HCT116 (cell line): ENCODE results near the gene ZC3H12D. TPM values are rescaled to one million over a fixed set of nuclear protein-coding genes. Genes with fewer than 3 reads are reported as not detected.

Source experiments
- ATAC-seq: fragments of 200-7000 bp; cut with Tn5 transposase; 2 replicates; pipeline ENCODE4 v1.9.1; 2020; ENCODE audit warnings: mild to moderate bottlenecking, moderate library complexity
- BruUV-seq: library from RNA; stranded (reverse); fragments of 400-500 nt; replicated peaks from 2 replicates; lab custom pipeline; 2021; lab: Mats Ljungman, UMichigan
- CTCF ChIA-PET: fragments of 300-600 bp; sonication (Branson Sonifier 250); formaldehyde crosslinking; loops from one replicate; lab custom pipeline; 2021; ENCODE audit warnings: antibody characterized with exemption; lab: Charles Lee
- POLR2A ChIA-PET: fragments of 300-600, 350-600 bp; sonication (Branson Sonifier 250); formaldehyde crosslinking; loops from one replicate; lab custom pipeline; 2021; ENCODE audit warnings: antibody characterized with exemption; lab: Charles Lee
- RAD21 ChIA-PET, 2 experiments: fragments of 300-600 bp; sonication (Branson Sonifier 250); formaldehyde crosslinking; loops; one replicate each; lab custom pipeline; 2023; ENCODE audit warnings: low total read pairs in 2 of 2; ENCODE audit not compliant: uncharacterized antibody in 2 of 2, unreplicated experiment in 2 of 2, low non-redundant PET in 1 of 2; lab: Charles Lee
- DNase-seq: peaks from one replicate; pipeline ENCODE4 v3.0.0-alpha.2; 2010; ENCODE audit warnings: low read depth, low spot score
- H2AFZ ChIP-seq: fragments of 200-600 bp; shearing (Covaris generic), sonication (generic); 2 replicates; pipeline ENCODE4 v1.6.1; 2017; ENCODE audit warnings: low read depth, mixed run types, mixed read lengths, antibody characterized with exemption, low read length; ENCODE audit not compliant: poor library complexity, severe bottlenecking
- H3K27ac ChIP-seq: 2 replicates; pipeline ENCODE4 v1.5.1; 2012; ENCODE audit warnings: low read depth, low read length
- H3K27me3 ChIP-seq: fragments of 200-600 bp; sonication (generic); 2 replicates; pipeline ENCODE4 v1.6.1; 2016; ENCODE audit warnings: mixed run types, low read length, mixed read lengths; ENCODE audit not compliant: insufficient read depth
- H3K36me3 ChIP-seq, 2 experiments: fragments of 200-500 bp in 1 of 2; fragments of 200-600 bp in 1 of 2; sonication (Bioruptor generic) in 1 of 2; sonication (generic) in 1 of 2; 2 replicates each; pipeline versions ENCODE4 v1.5.1 to v1.6.1; 2014 to 2016; ENCODE audit warnings: low read length in 2 of 2, inconsistent platforms in 1 of 2, mixed read lengths in 1 of 2, mixed run types in 1 of 2; ENCODE audit not compliant: insufficient read depth in 2 of 2, control insufficient read depth in 1 of 2
- H3K4me1 ChIP-seq, 2 experiments: fragments of 200-600 bp in 1 of 2; sonication (generic) in 1 of 2; 2 replicates each; pipeline versions ENCODE4 v1.5.1 to v1.6.1; 2012 to 2017; ENCODE audit warnings: low read length in 2 of 2, inconsistent platforms in 1 of 2, mild to moderate bottlenecking in 1 of 2, mixed read lengths in 1 of 2, mixed run types in 1 of 2, moderate library complexity in 1 of 2; ENCODE audit not compliant: insufficient read depth in 2 of 2, control insufficient read depth in 1 of 2
- H3K4me2 ChIP-seq: fragments of 200-600 bp; sonication (generic); 2 replicates; pipeline ENCODE4 v1.6.1; 2017; ENCODE audit warnings: mixed run types, low read length, mixed read lengths
- H3K4me3 ChIP-seq, 2 experiments: fragments of 200-600 bp in 1 of 2; sonication (generic) in 1 of 2; replicated peaks in 1 of 2; 2 replicates each; pipeline ENCODE4 v1.5.1; 2011 to 2016; ENCODE audit warnings: low read length in 2 of 2, control low read depth in 1 of 2, low read depth in 1 of 2, mild to moderate bottlenecking in 1 of 2, mixed read lengths in 1 of 2, mixed run types in 1 of 2
- H3K79me2 ChIP-seq: fragments of 200-600 bp; sonication (generic); 2 replicates; pipeline ENCODE4 v1.6.1; 2017; ENCODE audit warnings: mild to moderate bottlenecking, mixed run types, low read length, moderate library complexity, mixed read lengths; ENCODE audit not compliant: insufficient read depth
- H3K9ac ChIP-seq: fragments of 200-600 bp; sonication (generic); 2 replicates; pipeline ENCODE4 v1.6.1; 2016; ENCODE audit warnings: low read length, mixed read lengths
- H3K9me2 ChIP-seq: fragments of 200-600 bp; sonication (generic), shearing (Covaris generic); 2 replicates; pipeline ENCODE4 v1.6.1; 2017; ENCODE audit warnings: mixed run types, mild to moderate bottlenecking, moderate library complexity; ENCODE audit not compliant: insufficient read depth
- H3K9me3 ChIP-seq, 2 experiments: fragments of 200-500 bp in 1 of 2; fragments of 200-600 bp in 1 of 2; sonication (Bioruptor generic) in 1 of 2; sonication (generic) in 1 of 2; 2 replicates each; pipeline ENCODE4 v1.6.1; 2014 to 2017; ENCODE audit warnings: low read length in 2 of 2, mixed read lengths in 2 of 2, inconsistent platforms in 1 of 2, low read depth in 1 of 2, mild to moderate bottlenecking in 1 of 2, mixed run types in 1 of 2, moderate library complexity in 1 of 2; ENCODE audit not compliant: control insufficient read depth in 1 of 2, insufficient read depth in 1 of 2
- H4K20me1 ChIP-seq: fragments of 200-600 bp; sonication (generic), shearing (Covaris generic); 2 replicates; pipeline ENCODE4 v1.6.1; 2017; ENCODE audit warnings: mixed run types, mild to moderate bottlenecking, moderate library complexity; ENCODE audit not compliant: insufficient read depth
- CBX3 ChIP-seq: IDR thresholded peaks from 2 replicates; pipeline ENCODE4 v1.6.1; 2012; ENCODE audit warnings: low read depth
- CTCF ChIP-seq, 3 experiments: fragments of 200-600 bp in 1 of 3; sonication (generic) in 1 of 3; IDR thresholded peaks in 2 of 3; conservative IDR thresholded peaks in 1 of 3; 2 replicates each; pipeline ENCODE4 v1.5.1; 2012 to 2017; ENCODE audit warnings: low read depth in 2 of 3, low read length in 2 of 3, antibody characterized with exemption in 1 of 3, borderline replicate concordance in 1 of 3, control low read depth in 1 of 3, mild to moderate bottlenecking in 1 of 3, mixed read lengths in 1 of 3, mixed run types in 1 of 3, moderate library complexity in 1 of 3; ENCODE audit not compliant: insufficient read depth in 1 of 3
- RAD21 ChIP-seq: IDR thresholded peaks from 2 replicates; pipeline ENCODE4 v1.6.1; 2012; ENCODE audit warnings: low read depth, mild to moderate bottlenecking
- YY1 ChIP-seq: IDR thresholded peaks from 2 replicates; pipeline ENCODE4 v1.6.1; 2011; ENCODE audit warnings: low read length, low read depth, moderate library complexity, mild to moderate bottlenecking; ENCODE audit not compliant: insufficient replicate concordance; ENCODE audit errors: extremely low read depth
- intact Hi-C: fragments of 100-400 bp; cut with micrococcal nuclease; formaldehyde crosslinking; loops from 2 replicates; pipeline ENCODE4 v1.10.0; 2022
- total RNA-seq: library from RNA; stranded (reverse); gene quantifications from one replicate; pipeline ENCODE4 v1.2.1, GENCODE V29; 2021; ENCODE audit not compliant: unreplicated experiment

The ZC3H12D gene
- total RNA-seq, 1 experiment from 2014 or later: 0.30 TPM

- RAD21 ChIA-PET: interaction anchor here (0.6 to 1.8 kb wide), 10 partner anchors 242 to 854 kb away, joined by 3 to 25 read pairs (median 4); no protein-coding TSS in a partner anchor
- Histone ChIP-seq H3K4me1 (peaks cover 0 to 7% of the 10 kb centered on the region in 2 experiments; a peak in 2 of 4 replicates), H3K27ac (no peak overlapping the region), H3K9me2 (no peaks in the 10 kb centered on the region), H3K36me3 (no peaks in the 10 kb centered on the region), H3K9me3 (no peaks in the 10 kb centered on the region), H3K79me2 (no peaks in the 10 kb centered on the region), H4K20me1 (no peaks in the 10 kb centered on the region), H2AFZ (peak overlapping the region; percentile 94), H3K4me2 (peak overlapping the region; percentile 26; the same call in 1 of the 2 replicates), H3K27me3 (no peaks in the 10 kb centered on the region), H3K4me3 (no peak overlapping the region), H3K9ac (no peak overlapping the region)
- intact Hi-C loops: loop anchor here (1.0 to 5.0 kb wide), 5 partner anchors 85 to 873 kb away; no protein-coding TSS in a partner anchor
- TF ChIP-seq YY1 (peak; percentile 34), RAD21 (peak; percentile 100), CTCF (IDR thresholded peaks at IDR 0.05 in 2 of 3, conservative IDR thresholded peaks at IDR 0.05 in 1 of 3; ENCODE audit: borderline replicate concordance in 1 of 3, insufficient read depth in 1 of 3, low read depth in 2 of 3, low read length in 2 of 3) (peak; percentile 85 to 95 (median 93)), CBX3 (no peak)
- DNase-seq (peak; percentile 76), ATAC-seq (peak; percentile 99)
- POLR2A ChIA-PET: interaction anchor here (1.1 to 1.4 kb wide), 3 partner anchors 11 to 854 kb away, joined by 3 read pairs; no protein-coding TSS in a partner anchor
- CTCF ChIA-PET: interaction anchor here (0.6 to 1.8 kb wide), 22 partner anchors 10 to 854 kb away, joined by 3 to 46 read pairs (median 5); no protein-coding TSS in a partner anchor
- no TSS peak for BruUV-seq
Measured at GRCh38 chr6:149431905-149432775, 52.7 kb downstream of the ZC3H12D start.
